ENCODE results near the gene RAB11FIP4. TPM values are rescaled to one million over a fixed set of nuclear protein-coding genes. Genes with fewer than 3 reads are reported as not detected.

Gene RAB11FIP4
- total and polyA plus RNA-seq, 2 donors (not counting 1 experiment from before 2014, with no cell fraction given): 0.16 to 0.66 TPM

GRCh38 chr17:31510308-31511194, 119.1 kb downstream of the RAB11FIP4 start:
- DNase-seq (ENCODE audit: low read depth in 2 of 2): peak in 1 of 2 donors; percentile 17
- no peaks in the 10 kb centered on the region for H3K4me1 ChIP-seq (ENCODE audit: control insufficient read depth, extremely low read depth, insufficient read depth, low read length)
- H2AFZ ChIP-seq (ENCODE audit: low read length): no peak overlapping the region

GRCh38 chr17:31511195-31511578, 119.7 kb downstream of the RAB11FIP4 start:
- Histone ChIP-seq H3K4me1 (ENCODE audit: control insufficient read depth, extremely low read depth, insufficient read depth, low read length) (no peaks in the 10 kb centered on the region), H3K27me3 (ENCODE audit: control insufficient read depth, insufficient read depth, low read length) (peaks cover 2% of the 10 kb centered on the region), H3K79me2 (ENCODE audit: control insufficient read depth, insufficient read depth, low read length) (no peaks in the 10 kb centered on the region), H4K20me1 (ENCODE audit: control insufficient read depth, extremely low read depth, insufficient read depth, low read length) (no peaks in the 10 kb centered on the region), H2AFZ (ENCODE audit: low read length) (no peak overlapping the region), H3K4me2 (ENCODE audit: extremely low read depth, insufficient read depth, low read length) (no peak overlapping the region), H3K9me3 (ENCODE audit: control insufficient read depth, insufficient read depth, low read depth, low read length) (no peaks in the 10 kb centered on the region), H3K36me3 (ENCODE audit: control insufficient read depth, insufficient read depth, low read length) (no peaks in the 10 kb centered on the region), H3K4me3 (replicated peaks in 1 of 4; ENCODE audit: control extremely low read depth in 1 of 4, insufficient read depth in 1 of 4, low read depth in 3 of 4, low read length in 4 of 4) (no peak overlapping the region), H3K27ac (ENCODE audit: insufficient read depth, low read length) (no peak overlapping the region), H3K9ac (ENCODE audit: insufficient read depth, low read length) (no peak overlapping the region)
- no peak for DNase-seq (ENCODE audit: low read depth in 2 of 2)
- TF ChIP-seq EZH2 (IDR thresholded peaks at IDR 0.05; ENCODE audit: low read length, missing control alignments): no peak
- no peak for TF ChIP-seq CTCF (conservative IDR thresholded peaks at IDR 0.05 in 1 of 2, IDR thresholded peaks at IDR 0.05 in 1 of 2; ENCODE audit: low read depth in 1 of 2, low read length in 2 of 2)

More at GRCh38 chr17:31510308-31511194, 119.1 kb downstream of the RAB11FIP4 start:
- H3K79me2 ChIP-seq (ENCODE audit: control insufficient read depth, insufficient read depth, low read length): no peaks in the 10 kb centered on the region
- H3K27me3 ChIP-seq (ENCODE audit: control insufficient read depth, insufficient read depth, low read length): peaks cover 2% of the 10 kb centered on the region
- H3K9me3 ChIP-seq (ENCODE audit: control insufficient read depth, insufficient read depth, low read depth, low read length): no peaks in the 10 kb centered on the region
- no peak overlapping the region for H3K9ac ChIP-seq (ENCODE audit: insufficient read depth, low read length)
- no peak for TF ChIP-seq EZH2 (IDR thresholded peaks at IDR 0.05; ENCODE audit: low read length, missing control alignments)
- TF ChIP-seq CTCF (conservative IDR thresholded peaks at IDR 0.05 in 1 of 2, IDR thresholded peaks at IDR 0.05 in 1 of 2; ENCODE audit: low read depth in 1 of 2, low read length in 2 of 2): no peak
- H3K27ac ChIP-seq (ENCODE audit: insufficient read depth, low read length): no peak overlapping the region
- no peaks in the 10 kb centered on the region for H3K36me3 ChIP-seq (ENCODE audit: control insufficient read depth, insufficient read depth, low read length)
- no peak overlapping the region for H3K4me3 ChIP-seq (replicated peaks in 1 of 4; ENCODE audit: control extremely low read depth in 1 of 4, insufficient read depth in 1 of 4, low read depth in 3 of 4, low read length in 4 of 4)
- H4K20me1 ChIP-seq (ENCODE audit: control insufficient read depth, extremely low read depth, insufficient read depth, low read length): no peaks in the 10 kb centered on the region
- H3K4me2 ChIP-seq (ENCODE audit: extremely low read depth, insufficient read depth, low read length): no peak overlapping the region

- no peak overlapping the region for H2AFZ ChIP-seq (ENCODE audit: low read length)
- TF ChIP-seq EZH2 (IDR thresholded peaks at IDR 0.05; ENCODE audit: low read length, missing control alignments) (no peak), CTCF (conservative IDR thresholded peaks at IDR 0.05 in 1 of 2, IDR thresholded peaks at IDR 0.05 in 1 of 2; ENCODE audit: low read depth in 1 of 2, low read length in 2 of 2) (no peak)
- H4K20me1 ChIP-seq (ENCODE audit: control insufficient read depth, extremely low read depth, insufficient read depth, low read length): no peaks in the 10 kb centered on the region
- no peaks in the 10 kb centered on the region for H3K4me1 ChIP-seq (ENCODE audit: control insufficient read depth, extremely low read depth, insufficient read depth, low read length)
- no peak overlapping the region for H3K9ac ChIP-seq (ENCODE audit: insufficient read depth, low read length)
- DNase-seq (ENCODE audit: low read depth in 2 of 2): no peak
- H3K27me3 ChIP-seq (ENCODE audit: control insufficient read depth, insufficient read depth, low read length): peaks cover 2% of the 10 kb centered on the region
- no peaks in the 10 kb centered on the region for H3K79me2 ChIP-seq (ENCODE audit: control insufficient read depth, insufficient read depth, low read length)
- no peak overlapping the region for H3K27ac ChIP-seq (ENCODE audit: insufficient read depth, low read length)
- H3K4me2 ChIP-seq (ENCODE audit: extremely low read depth, insufficient read depth, low read length): no peak overlapping the region
- no peaks in the 10 kb centered on the region for H3K9me3 ChIP-seq (ENCODE audit: control insufficient read depth, insufficient read depth, low read depth, low read length)
- H3K36me3 ChIP-seq (ENCODE audit: control insufficient read depth, insufficient read depth, low read length): no peaks in the 10 kb centered on the region
- no peak overlapping the region for H3K4me3 ChIP-seq (replicated peaks in 1 of 4; ENCODE audit: control extremely low read depth in 1 of 4, insufficient read depth in 1 of 4, low read depth in 3 of 4, low read length in 4 of 4)
These were observed 120.1 kb downstream of the RAB11FIP4 start for GRCh38 chr17:31511580-31511979.
